ENCODE measurements around the gene ZCCHC7.
"Not testable (repeated sequence)": the region's sequence is repeated elsewhere in the genome, so short reads cannot be mapped to it uniquely, and the experiment has no call there.

The ZCCHC7 gene

DNA sequence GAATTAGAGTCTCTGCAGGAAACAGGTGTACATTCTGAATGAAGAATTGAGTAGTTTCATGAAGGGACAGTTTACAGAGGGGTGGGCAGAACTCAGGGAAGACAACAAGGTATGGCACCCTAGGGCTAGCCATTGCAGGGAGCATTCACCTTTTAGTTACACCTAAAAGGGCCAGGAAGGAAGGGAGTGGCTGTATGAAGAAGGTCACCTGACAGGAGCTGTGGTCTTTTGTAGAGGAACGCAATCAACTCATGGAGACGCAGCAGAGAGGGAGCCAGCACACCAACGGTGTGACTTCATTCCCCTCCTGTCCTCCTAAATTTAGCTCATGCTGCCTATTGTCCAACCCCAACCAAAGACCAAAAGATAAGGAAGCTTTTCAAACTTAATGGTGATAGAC is 12.7 kb upstream of the ZCCHC7 start:
- Histone ChIP-seq H2AFZ (ENCODE audit: low read depth, low read length) (no peak overlapping the region), H3K27ac (ENCODE audit: low read length) (no peak overlapping the region), H3K4me2 (ENCODE audit: low read length) (no peak overlapping the region), H3K9me3 (ENCODE audit: insufficient read depth, low read length) (0 out of 2 replicates have a peak, but pooled peaks cover 5% of the 10 kb centered on the region), H3K9ac (ENCODE audit: low read length) (no peak overlapping the region), H3K4me3 (ENCODE audit: low read length) (no peak overlapping the region), H3K36me3 (replicated peaks; ENCODE audit: low read depth, low read length) (no peaks in the 10 kb centered on the region), H4K20me1 (ENCODE audit: insufficient read depth, low read length) (no peaks in the 10 kb centered on the region), H3K79me2 (ENCODE audit: low read length) (no peaks in the 10 kb centered on the region), H3K4me1 (ENCODE audit: low read length) (no peaks in the 10 kb centered on the region), H3K27me3 (ENCODE audit: low read depth, low read length) (no peaks in the 10 kb centered on the region)
- no peak for TF ChIP-seq EZH2phosphoT487 (IDR thresholded peaks at IDR 0.05; ENCODE audit: low read depth)
- TF ChIP-seq CTCF (IDR thresholded peaks at IDR 0.05; ENCODE audit: low read depth, low read length): no peak

DNA sequence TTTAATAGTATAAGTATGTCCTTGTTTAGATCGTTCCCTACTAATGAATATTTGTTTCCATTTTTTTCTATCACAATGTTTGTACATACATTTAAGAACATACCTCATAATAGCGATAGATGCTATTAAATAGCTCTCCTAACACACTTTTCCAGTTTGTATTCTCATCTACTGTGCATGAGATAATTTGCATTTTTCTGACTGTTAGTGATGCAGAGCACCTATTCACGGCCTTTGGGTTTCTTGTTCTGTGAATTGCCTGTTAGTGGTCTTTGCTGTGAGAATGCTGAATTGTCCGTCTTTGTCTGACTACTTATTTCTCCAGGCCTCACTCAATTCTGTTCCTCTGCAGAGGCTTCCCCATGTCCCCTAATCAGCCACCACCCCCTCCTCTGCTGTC is 5.9 kb upstream of the ZCCHC7 start:
- H3K9ac ChIP-seq (ENCODE audit: low read length); H3K27me3 ChIP-seq (ENCODE audit: low read depth, low read length); H3K79me2 ChIP-seq (ENCODE audit: low read length); H2AFZ ChIP-seq (ENCODE audit: low read depth, low read length); H3K4me2 ChIP-seq (ENCODE audit: low read length); H3K4me1 ChIP-seq (ENCODE audit: low read length); H3K9me3 ChIP-seq (ENCODE audit: insufficient read depth, low read length); H3K27ac ChIP-seq (ENCODE audit: low read length); H4K20me1 ChIP-seq (ENCODE audit: insufficient read depth, low read length); H3K4me3 ChIP-seq (ENCODE audit: low read length); H3K36me3 ChIP-seq (replicated peaks; ENCODE audit: low read depth, low read length): not testable (repeated sequence)

GRCh38 chr9:37117956-37118355 is 2.4 kb upstream of the ZCCHC7 start:
- Histone ChIP-seq H3K4me2 (ENCODE audit: low read length) (no peak overlapping the region), H3K4me1 (ENCODE audit: low read length) (peaks cover 13% of the 10 kb centered on the region)
- TF ChIP-seq CTCF (IDR thresholded peaks at IDR 0.05; ENCODE audit: low read depth, low read length): no peak
- TF ChIP-seq EZH2phosphoT487 (IDR thresholded peaks at IDR 0.05; ENCODE audit: low read depth): no peak

DNA sequence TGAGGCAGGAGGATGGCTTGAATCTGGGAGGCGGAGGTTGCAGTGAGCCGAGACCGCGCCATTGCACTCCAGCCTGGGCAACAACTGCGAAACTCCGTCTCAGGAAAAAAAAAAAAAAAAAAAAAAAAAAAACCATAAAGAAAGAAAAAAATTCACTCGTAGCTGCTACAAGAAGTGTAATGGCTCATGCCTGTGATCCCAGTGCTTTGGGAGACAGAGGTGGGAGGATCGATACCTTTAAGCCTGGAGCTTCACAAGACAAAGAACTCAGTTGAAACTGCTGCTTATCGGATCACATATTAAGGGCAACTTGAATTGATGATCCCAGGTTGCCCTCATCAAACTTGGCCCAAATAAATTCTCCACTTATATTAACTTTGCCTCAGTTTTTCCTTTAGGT is 1.0 kb upstream of the ZCCHC7 start:
- Histone ChIP-seq H3K4me2 (ENCODE audit: low read length) (peak overlapping the region; percentile 83), H4K20me1 (ENCODE audit: insufficient read depth, low read length) (peaks cover 5% of the 10 kb centered on the region; the same call in 1 of the 2 replicates), H3K79me2 (ENCODE audit: low read length) (peaks cover 40% of the 10 kb centered on the region), H3K36me3 (replicated peaks; ENCODE audit: low read depth, low read length) (no peaks in the 10 kb centered on the region), H3K27me3 (ENCODE audit: low read depth, low read length) (no peaks in the 10 kb centered on the region), H3K27ac (ENCODE audit: low read length) (no peak overlapping the region), H3K9ac (ENCODE audit: low read length) (no peak overlapping the region), H3K9me3 (ENCODE audit: insufficient read depth, low read length) (no peaks in the 10 kb centered on the region), H3K4me3 (ENCODE audit: low read length) (peak overlapping the region; percentile 95), H2AFZ (ENCODE audit: low read depth, low read length) (peak overlapping the region; percentile 97), H3K4me1 (ENCODE audit: low read length) (peaks cover 13% of the 10 kb centered on the region)
- TF ChIP-seq EZH2phosphoT487 (IDR thresholded peaks at IDR 0.05; ENCODE audit: low read depth): no peak

More at GRCh38 chr9:37117956-37118355, 2.4 kb upstream of the ZCCHC7 start:
- Histone ChIP-seq H3K9ac (ENCODE audit: low read length) (no peak overlapping the region), H3K27me3 (ENCODE audit: low read depth, low read length) (no peaks in the 10 kb centered on the region), H3K79me2 (ENCODE audit: low read length) (peaks cover 26% of the 10 kb centered on the region), H4K20me1 (ENCODE audit: insufficient read depth, low read length) (peaks cover 5% of the 10 kb centered on the region; the same call in 1 of the 2 replicates), H3K27ac (ENCODE audit: low read length) (no peak overlapping the region), H2AFZ (ENCODE audit: low read depth, low read length) (no peak overlapping the region), H3K9me3 (ENCODE audit: insufficient read depth, low read length) (no peaks in the 10 kb centered on the region), H3K4me3 (ENCODE audit: low read length) (no peak overlapping the region), H3K36me3 (replicated peaks; ENCODE audit: low read depth, low read length) (no peaks in the 10 kb centered on the region)

GRCh38 chr9:37120843-37121335 is 515 bp downstream of the ZCCHC7 start:
- not testable (repeated sequence) for H3K27me3 ChIP-seq (ENCODE audit: low read depth, low read length); H3K9me3 ChIP-seq (ENCODE audit: insufficient read depth, low read length); H3K36me3 ChIP-seq (replicated peaks; ENCODE audit: low read depth, low read length)
- H3K4me1 ChIP-seq (ENCODE audit: low read length): peaks cover 13% of the 10 kb centered on the region
- peak overlapping the region; percentile 65 for H3K27ac ChIP-seq (ENCODE audit: low read length)
- peak overlapping the region; percentile 95 for H3K4me3 ChIP-seq (ENCODE audit: low read length)
- peaks cover 15% of the 10 kb centered on the region for H4K20me1 ChIP-seq (ENCODE audit: insufficient read depth, low read length)
- peak overlapping the region; percentile 40; the same call in 1 of the 2 replicates for H2AFZ ChIP-seq (ENCODE audit: low read depth, low read length)
- peak overlapping the region; percentile 94 for H3K9ac ChIP-seq (ENCODE audit: low read length)
- H3K79me2 ChIP-seq (ENCODE audit: low read length): peaks cover 55% of the 10 kb centered on the region
- H3K4me2 ChIP-seq (ENCODE audit: low read length): peak overlapping the region; percentile 68

Measured in OCI-LY3 (cell line).